ENCODE measurements around the gene PLEKHH1.

GRCh38 chr14:67536087-67536486 is 3.0 kb downstream of the PLEKHH1 start:
- TF ChIP-seq GTF2F1 (IDR thresholded peaks at IDR 0.05; ENCODE audit: low read depth, low read length) (no peak), KAT8 (IDR thresholded peaks at IDR 0.05; ENCODE audit: low read depth) (no peak), SIX5 (IDR thresholded peaks at IDR 0.05; ENCODE audit: borderline replicate concordance in 1 of 2, insufficient read depth in 1 of 2, low read depth in 1 of 2, low read length in 2 of 2) (no peak), CTCF (IDR thresholded peaks at IDR 0.05 in 2 of 3, conservative IDR thresholded peaks at IDR 0.05 in 1 of 3; ENCODE audit: insufficient read depth in 2 of 3, low read depth in 1 of 3, low read length in 3 of 3) (no peak), SMARCA4 (IDR thresholded peaks at IDR 0.05) (no peak), TCF7L2 (IDR thresholded peaks at IDR 0.05; ENCODE audit: low read depth, low read length) (no peak), REST (IDR thresholded peaks at IDR 0.05; ENCODE audit: borderline replicate concordance) (no peak), REST (CRISPR knock-in tag; IDR thresholded peaks at IDR 0.05; ENCODE audit: low read depth) (no peak), ZBTB33 (CRISPR knock-in tag; IDR thresholded peaks at IDR 0.05) (no peak), NFE2L1 (tag; IDR thresholded peaks at IDR 0.05; ENCODE audit: borderline replicate concordance, low read depth) (no peak), BCL6 (CRISPR knock-in tag; IDR thresholded peaks at IDR 0.05) (no peak)

All from K562 (cell line).